Placental pericyte (primary cell): Measurements from ENCODE around the gene SERF1B. TPM values are rescaled to one million over a fixed set of nuclear protein-coding genes. Genes with fewer than 3 reads are reported as not detected.

Experiments
- small RNA-seq: library from RNA; depleted of rRNA; stranded (forward); fragments of <200 nt; gene quantifications from one replicate; pipeline ENCODE3, GENCODE V24; 2012; ENCODE audit warnings: low replicate concordance
- total RNA-seq: library from RNA; depleted of rRNA; stranded (reverse); fragments of >200 nt; gene quantifications from 2 replicates; pipeline ENCODE4 v1.2.3, GENCODE V29; 2012

The SERF1B gene
- 7.2 and 10.3 TPM in 2 replicates for total RNA-seq

GRCh38 chr5:70025106-70025844 is at the start of gene SERF1B:
SERF1B (plus strand) TSS chr5:70025251; CDS start chr5:70025452, 201 bp downstream.

Small RNA genes within 50 kb of the gene (small RNA-seq; reads per million reads assigned to genes)
- not detected for gene CDH12P2

Other genes starting within 250 kb of the SERF1B start
- 32.8 and 33.4 TPM in 2 replicates for gene SMN2, start 24.4 kb downstream of the SERF1B start, total RNA-seq